GM12878 (cell line): ENCODE data around the gene ZBTB49. TPM values are rescaled to one million over a fixed set of nuclear protein-coding genes. Genes with fewer than 3 reads are reported as not detected.

ENCODE experiments used
- ATAC-seq: fragments of 200-7000 bp; cut with Tn5 transposase; 3 replicates; pipeline ENCODE4 v1.9.1; 2020; ENCODE audit warnings: mild to moderate bottlenecking, moderate library complexity
- BruUV-seq: library from RNA; stranded (reverse); fragments of 400-500 nt; replicated peaks from 2 replicates; lab custom pipeline; 2021; lab: Mats Ljungman, UMichigan
- CTCF ChIA-PET: fragments of 300-600 bp; sonication (Branson Sonifier 250); formaldehyde crosslinking; extraction: SDS; loops from one replicate; lab custom pipeline; 2021; ENCODE audit warnings: inconsistent platforms; lab: Yijun Ruan, JAX
- POLR2A ChIA-PET: fragments of 350-600 bp; formaldehyde crosslinking; extraction: SDS; loops from one replicate; lab custom pipeline; 2021; ENCODE audit warnings: inconsistent platforms; lab: Charles Lee
- RAD21 ChIA-PET: fragments of 300-600 bp; sonication (Branson Sonifier 250); formaldehyde crosslinking; loops from one replicate; lab custom pipeline; 2023; ENCODE audit warnings: antibody characterized with exemption; ENCODE audit not compliant: unreplicated experiment; lab: Charles Lee
- SMC1A ChIA-PET: fragments of 300-600 bp; sonication (Branson Sonifier 250); formaldehyde crosslinking; loops from one replicate; lab custom pipeline; 2023; ENCODE audit not compliant: unreplicated experiment, uncharacterized antibody; lab: Charles Lee
- DNase-seq: peaks from one replicate; pipeline ENCODE4 v3.0.0-alpha.2; 2011; ENCODE audit warnings: low read depth, low spot score
- FAIRE-seq: peaks from 3 replicates; lab custom pipeline; 2011; peaks lifted over from hg19 to GRCh38; lab: Jason Lieb, UNC
- H2AFZ ChIP-seq: 2 replicates; pipeline ENCODE4 v1.6.0; 2011; ENCODE audit warnings: low read depth, low read length, control low read depth; ENCODE audit not compliant: control insufficient read depth
- H3K27ac ChIP-seq: 2 replicates; pipeline ENCODE4 v1.5.1; 2011; ENCODE audit warnings: control low read depth; ENCODE audit not compliant: control insufficient read depth, insufficient read depth
- H3K27me3 ChIP-seq, 2 experiments: replicated peaks in 1 of 2; 2 replicates each; pipeline versions ENCODE4 v1.6.0 to v1.6.1; 2011; ENCODE audit warnings: low read length in 1 of 2; ENCODE audit not compliant: control insufficient read depth in 2 of 2, insufficient read depth in 2 of 2
- H3K36me3 ChIP-seq, 2 experiments: 2 replicates each; pipeline ENCODE4 v1.5.1; 2011; ENCODE audit warnings: low read length in 1 of 2; ENCODE audit not compliant: control insufficient read depth in 2 of 2, insufficient read depth in 2 of 2
- H3K4me1 ChIP-seq: 2 replicates; pipeline ENCODE4 v1.6.1; 2011; ENCODE audit warnings: mild to moderate bottlenecking, low read length, moderate library complexity, mixed read lengths; ENCODE audit not compliant: control insufficient read depth, insufficient read depth
- H3K4me2 ChIP-seq: 2 replicates; pipeline ENCODE4 v1.6.0; 2011; ENCODE audit warnings: control low read depth; ENCODE audit not compliant: control insufficient read depth, insufficient read depth
- H3K4me3 ChIP-seq: fragments of 200-600 bp; sonication (generic); 2 replicates; pipeline ENCODE4 v1.5.1; 2016
- H3K79me2 ChIP-seq: 2 replicates; pipeline ENCODE4 v1.6.0; 2011; ENCODE audit warnings: low read length; ENCODE audit not compliant: control insufficient read depth, insufficient read depth
- H3K9ac ChIP-seq: 2 replicates; pipeline ENCODE4 v1.8.0; 2011; ENCODE audit warnings: low read length, control low read depth, mixed read lengths; ENCODE audit not compliant: control insufficient read depth, insufficient read depth
- H3K9me3 ChIP-seq: replicated peaks from 3 replicates; pipeline ENCODE4 v1.5.1; 2011; ENCODE audit warnings: mild to moderate bottlenecking, low read length; ENCODE audit not compliant: control insufficient read depth, insufficient read depth
- H4K20me1 ChIP-seq: 2 replicates; pipeline ENCODE4 v1.6.0; 2011; ENCODE audit not compliant: control insufficient read depth, insufficient read depth
- BCL11A ChIP-seq: IDR thresholded peaks from 2 replicates; pipeline ENCODE4 v1.6.1; 2011; ENCODE audit warnings: low read depth, low read length
- CBFB ChIP-seq: IDR thresholded peaks from 2 replicates; pipeline ENCODE4 v1.6.1; 2016; ENCODE audit warnings: antibody characterized with exemption, low read depth
- CBX3 ChIP-seq: fragments of 200-600 bp; sonication (generic); IDR thresholded peaks from 2 replicates; pipeline ENCODE4 v1.6.1; 2016; ENCODE audit warnings: low read depth, borderline replicate concordance
- CEBPB ChIP-seq, 2 experiments: fragments of 150-350 bp in 1 of 2; IDR thresholded peaks; 2 replicates each; pipeline ENCODE4 v1.6.1; 2012 to 2014; ENCODE audit warnings: low read depth in 2 of 2, low read length in 2 of 2, borderline replicate concordance in 1 of 2, inconsistent platforms in 1 of 2
- CHD4 ChIP-seq: fragments of 200-600 bp; sonication (generic); IDR thresholded peaks from 2 replicates; pipeline ENCODE4 v1.6.1; 2016; ENCODE audit warnings: mild to moderate bottlenecking
- ETV6 ChIP-seq, 2 experiments: fragments of 450-650 bp in 1 of 2; IDR thresholded peaks in 1 of 2; conservative IDR thresholded peaks in 1 of 2; 2 replicates each; pipeline ENCODE4 v1.6.1; 2014; ENCODE audit warnings: antibody characterized with exemption in 1 of 2, borderline replicate concordance in 1 of 2, low read depth in 1 of 2, mild to moderate bottlenecking in 1 of 2, moderate library complexity in 1 of 2
- FOXK2 ChIP-seq: fragments of 450-650 bp; IDR thresholded peaks from 2 replicates; pipeline ENCODE4 v1.6.1; 2017; ENCODE audit warnings: mild to moderate bottlenecking, moderate library complexity
- GABPA ChIP-seq: IDR thresholded peaks from 2 replicates; pipeline ENCODE4 v1.6.1; 2014; ENCODE audit warnings: antibody characterized with exemption, low read depth, mild to moderate bottlenecking, inconsistent platforms
- IKZF2 ChIP-seq, 2 experiments: fragments of 450-650 bp; IDR thresholded peaks; 2 replicates each; pipeline ENCODE4 v1.6.1; 2017; ENCODE audit warnings: mild to moderate bottlenecking in 2 of 2, moderate library complexity in 2 of 2
- LARP7 ChIP-seq: fragments of 450-650 bp; IDR thresholded peaks from 2 replicates; pipeline ENCODE4 v1.6.1; 2017; ENCODE audit warnings: mild to moderate bottlenecking
- RELB ChIP-seq: fragments of 450-650 bp; IDR thresholded peaks from 2 replicates; pipeline ENCODE4 v1.6.1; 2017; ENCODE audit warnings: low read depth, mild to moderate bottlenecking, moderate library complexity
- RUNX3 ChIP-seq: IDR thresholded peaks from 2 replicates; pipeline ENCODE4 v1.6.1; 2012; ENCODE audit warnings: low read length, inconsistent platforms
- SMARCA5 ChIP-seq: fragments of 450-650 bp; IDR thresholded peaks from 2 replicates; pipeline ENCODE4 v1.6.1; 2017; ENCODE audit warnings: mild to moderate bottlenecking
- SMC3 ChIP-seq: IDR thresholded peaks from 2 replicates; pipeline ENCODE4 v1.6.1; 2011; ENCODE audit warnings: low read length, improper control_type of control experiment, borderline replicate concordance
- SREBF1 ChIP-seq: IDR thresholded peaks from 2 replicates; pipeline ENCODE4 v1.6.1; 2012; ENCODE audit warnings: mild to moderate bottlenecking, low read length
- TCF12 ChIP-seq: IDR thresholded peaks from 2 replicates; pipeline ENCODE4 v1.6.1; 2011; ENCODE audit warnings: low read depth, mild to moderate bottlenecking, low read length
- TCF7 ChIP-seq: IDR thresholded peaks from 2 replicates; pipeline ENCODE4 v1.6.1; 2014; ENCODE audit warnings: antibody characterized with exemption, borderline replicate concordance
- ZBED1 ChIP-seq: IDR thresholded peaks from 2 replicates; pipeline ENCODE4 v1.6.1; 2016; ENCODE audit warnings: borderline replicate concordance
- ZNF384 ChIP-seq: IDR thresholded peaks from 2 replicates; pipeline ENCODE4 v1.6.1; 2012; ENCODE audit warnings: low read depth, mild to moderate bottlenecking, low read length, improper control_type of control experiment, borderline replicate concordance
- ZNF592 ChIP-seq: fragments of 450-650 bp; IDR thresholded peaks from 2 replicates; pipeline ENCODE4 v1.6.1; 2017; ENCODE audit warnings: mild to moderate bottlenecking, moderate library complexity
- WGBS: methylation state at CpG from one replicate; pipeline ENCODE4 v1.1.6; 2016; ENCODE audit warnings: low lambda C conversion rate; ENCODE audit not compliant: insufficient replicate concordance, insufficient coverage; ENCODE audit errors: missing lambda C conversion rate; 5-methylcytosine and 5-hydroxymethylcytosine counted together
- in situ Hi-C: fragments of 300-500 bp; cut with MboI; formaldehyde crosslinking; loops from 9 replicates; pipeline ENCODE4 v1.14.3; 2018; ENCODE audit warnings: mixed read lengths
- intact Hi-C: fragments of 100-400 bp; cut with micrococcal nuclease; formaldehyde crosslinking; loops from one replicate; pipeline ENCODE4 v1.14.2; 2022; ENCODE audit not compliant: unreplicated experiment
- polyA plus RNA-seq, 11 experiments: library from polyadenylated mRNA; depleted of rRNA in 4 of 11; unstranded in 6 of 11; stranded (reverse) in 5 of 11; fragments of >200 nt; fragmentation: Nextera tagmentation in 4 of 11; fragmentation: Illumina TruSeq in 1 of 11; extraction: Ambion mirVana in 4 of 11; extraction: Trizol in 1 of 11; gene quantifications; 1 replicate in 1 of 11; 2 replicates in 10 of 11; pipeline versions ENCODE4 v1.2.1 to v1.2.3, GENCODE V29; 2011 to 2016; ENCODE audit warnings: inconsistent platforms in 2 of 11, missing spikeins in 2 of 11, low read depth in 1 of 11
- total RNA-seq, 4 experiments: library from RNA; depleted of rRNA in 3 of 4; stranded (reverse); fragments of >200 nt in 3 of 4; fragmentation: Illumina TruSeq in 1 of 4; extraction: Trizol in 1 of 4; gene quantifications; 2 replicates each; pipeline versions ENCODE4 v1.2.1 to v1.2.3, GENCODE V29; 2013 to 2021

Gene ZBTB49
- total and polyA plus RNA-seq, 10 of the 15 experiments (the other 5 are each of a cell fraction or from before 2014, with no cell fraction given) = 0.37 to 4.8 (median 4.1) TPM

GRCh38 chr4:4338210-4339001, 48.4 kb downstream of the ZBTB49 start:
- POLR2A ChIA-PET = interaction anchor here (0.7 kb wide), 1 partner anchor 78 kb away, joined by 3 read pairs; no protein-coding TSS in a partner anchor
- in situ Hi-C loops (loop anchor here (5.0 to 25.0 kb wide), 2 partner anchors 86 to 351 kb away; no protein-coding TSS in a partner anchor), intact Hi-C loops (no loop called here)
- Histone ChIP-seq H3K4me1 (peaks cover under 1% of the 10 kb centered on the region; the same call in 1 of the 2 replicates), H3K27me3 (no peaks in the 10 kb centered on the region), H3K36me3 (no peaks in the 10 kb centered on the region), H3K9me3 (no peaks in the 10 kb centered on the region), H3K27ac (no peak overlapping the region), H3K4me2 (no peak overlapping the region), H2AFZ (no peak overlapping the region), H3K4me3 (no peak overlapping the region), H3K79me2 (no peaks in the 10 kb centered on the region), H3K9ac (no peak overlapping the region), H4K20me1 (no peaks in the 10 kb centered on the region)
- BruUV-seq = no TSS peak
- CTCF ChIA-PET = interaction anchor here (0.7 to 8.7 kb wide), 4 partner anchors 57 to 155 kb away, joined by 3 to 58 read pairs (median 5); no protein-coding TSS in a partner anchor
- RAD21 ChIA-PET = no interaction called here
- FAIRE-seq (no peak), DNase-seq (no peak), ATAC-seq (no peak)
- WGBS = 66% methylated on average over 11 of the region's 11 CpGs
- TF ChIP-seq ZNF384 (no peak), GABPA (no peak), CHD4 (no peak), LARP7 (no peak), FOXK2 (no peak), SREBF1 (no peak), SMARCA5 (no peak), CBX3 (no peak), TCF7 (no peak), BCL11A (no peak), ZBED1 (no peak), RUNX3 (no peak), ZNF592 (no peak), CBFB (no peak), TCF12 (no peak), ETV6 (conservative IDR thresholded peaks at IDR 0.05 in 1 of 2, IDR thresholded peaks at IDR 0.05 in 1 of 2; ENCODE audit: borderline replicate concordance in 1 of 2, low read depth in 1 of 2) (no peak), IKZF2 (IDR thresholded peaks at IDR 0.05) (no peak), RELB (no peak), CEBPB (IDR thresholded peaks at IDR 0.05; ENCODE audit: borderline replicate concordance in 1 of 2, low read depth in 2 of 2, low read length in 2 of 2) (no peak), SMC3 (no peak)
- SMC1A ChIA-PET = interaction anchor here (0.7 to 0.9 kb wide), 2 partner anchors 56 to 88 kb away, joined by 3 read pairs; no protein-coding TSS in a partner anchor
